Cerebellar nuclear complex (tissue), 1 donor: ENCODE results near the gene USHBP1.

Source experiments
- DNase-seq, 2 experiments: peaks; one replicate each; lab custom pipeline; 2025; lab: John Stamatoyannopoulos, UW

Gene USHBP1

GRCh38 chr19:17262557-17262956 lies 2.0 kb downstream of the USHBP1 start:
- DNase-seq: no peak

GRCh38 chr19:17260842-17261325 lies 3.7 kb downstream of the USHBP1 start:
- no peak for DNase-seq

GRCh38 chr19:17259934-17260333 lies 4.6 kb downstream of the USHBP1 start:
- DNase-seq: no peak

- DNase-seq: no peak
Observed at GRCh38 chr19:17259118-17259780, 5.3 kb downstream of the USHBP1 start.

- no peak for DNase-seq
Observed at GRCh38 chr19:17256130-17256529, 8.4 kb downstream of the USHBP1 start.

GRCh38 chr19:17255150-17255621 lies 9.4 kb downstream of the USHBP1 start:
- no peak for DNase-seq

- DNase-seq: no peak
Observed at GRCh38 chr19:17254636-17255035, 9.9 kb downstream of the USHBP1 start.

GRCh38 chr19:17249887-17250548 lies 14.5 kb downstream of the USHBP1 start:
- DNase-seq: no peak

- no peak for DNase-seq
Observed at GRCh38 chr19:17248011-17248776, 16.4 kb downstream of the USHBP1 start.

GRCh38 chr19:17246681-17247425 lies 17.7 kb downstream of the USHBP1 start:
- DNase-seq: no peak

GRCh38 chr19:17245535-17245984 lies 19.0 kb downstream of the USHBP1 start, which contains the start of gene NR2F6:
TSS of gene NR2F6 (minus strand) at chr19:17245919. CDS start at chr19:17245220, 699 bp downstream.
- no peak for DNase-seq

GRCh38 chr19:17244618-17245534 lies 19.7 kb downstream of the USHBP1 start:
- DNase-seq: no peak

- DNase-seq: no peak
Observed at GRCh38 chr19:17243830-17244617, 20.5 kb downstream of the USHBP1 start.

- no peak for DNase-seq
Observed at GRCh38 chr19:17243211-17243829, 21.2 kb downstream of the USHBP1 start.

GRCh38 chr19:17242431-17243208 lies 21.9 kb downstream of the USHBP1 start:
- DNase-seq: no peak

GRCh38 chr19:17240826-17241399 lies 23.6 kb downstream of the USHBP1 start:
- no peak for DNase-seq

GRCh38 chr19:17240062-17240752 lies 24.3 kb downstream of the USHBP1 start:
- DNase-seq: no peak
